Erythroblast (primary cell): Measurements from ENCODE around the gene GPS1.

Experiments
- GATA1 ChIP-seq: IDR thresholded peaks from 2 replicates; pipeline ENCODE4 v1.6.1; 2011; ENCODE audit warnings: low read depth, mild to moderate bottlenecking, control low read depth, low read length, moderate library complexity
- POLR2A ChIP-seq: IDR thresholded peaks from 2 replicates; pipeline ENCODE4 v1.6.1; 2011; ENCODE audit warnings: mild to moderate bottlenecking, low read length

GRCh38 chr17:82092628-82092994 is 40.9 kb downstream of the GPS1 start:
- TF ChIP-seq POLR2A (no peak), GATA1 (no peak)
